ENCODE measurements around the gene EML6. TPM values are rescaled to one million over a fixed set of nuclear protein-coding genes. Genes with fewer than 3 reads are reported as not detected.

Gene EML6
- total RNA-seq, 4 donors from 2014 or later: 0.62 to 1.5 (median 1.1) TPM

GRCh38 chr2:55010915-55011314, 287.5 kb downstream of the EML6 start:
- ATAC-seq: no peak
- no peaks in the 10 kb centered on the region for H3K36me3 ChIP-seq
- no peak for TF ChIP-seq CTCF (IDR thresholded peaks at IDR 0.05)
- no peak overlapping the region for H3K4me3 ChIP-seq
- peak overlapping the region in 2 of 4 donors; percentile 16 to 51 for H3K27ac ChIP-seq
- no peaks in the 10 kb centered on the region for H3K9me3 ChIP-seq
- H3K4me1 ChIP-seq: peaks cover 27 to 99% (median 31%) of the 10 kb centered on the region in 3 donors
- H3K27me3 ChIP-seq: no peaks in the 10 kb centered on the region
- WGBS, 2 donors (ENCODE audit: low coverage in 1 of 2): 89 to 100% methylated on average over 1 to 2 of the region's 2 CpGs

GRCh38 chr2:55011831-55012671, 288.6 kb downstream of the EML6 start:
- Histone ChIP-seq H3K4me3 (no peak overlapping the region), H3K36me3 (no peaks in the 10 kb centered on the region), H3K9me3 (no peaks in the 10 kb centered on the region), H3K4me1 (peaks cover 27 to 97% (median 31%) of the 10 kb centered on the region in 3 donors), H3K27ac (peak overlapping the region; percentile 0 to 51 (median 34)), H3K27me3 (no peaks in the 10 kb centered on the region)
- TF ChIP-seq POLR2AphosphoS5 (IDR thresholded peaks at IDR 0.05): no peak
- no peak for TF ChIP-seq CTCF (IDR thresholded peaks at IDR 0.05)
- no peak for TF ChIP-seq EP300 (IDR thresholded peaks at IDR 0.05)
- TF ChIP-seq POLR2A (IDR thresholded peaks at IDR 0.05): no peak
- no peak for ATAC-seq
- 21 to 23% methylated on average over 6 of the region's 6 CpGs for WGBS, 2 donors (ENCODE audit: low coverage in 1 of 2)

- peak overlapping the region in 1 of 4 donors; percentile 51 for H3K27ac ChIP-seq
- H3K4me1 ChIP-seq: peaks cover 20 to 94% (median 31%) of the 10 kb centered on the region in 3 donors
- no peak overlapping the region for H3K4me3 ChIP-seq
- H3K9me3 ChIP-seq: no peaks in the 10 kb centered on the region
- no peaks in the 10 kb centered on the region for H3K36me3 ChIP-seq
- WGBS, 2 donors (ENCODE audit: low coverage in 1 of 2): 30 to 40% methylated on average over 2 of the region's 2 CpGs
- no peak for ATAC-seq
- no peak for TF ChIP-seq EP300 (IDR thresholded peaks at IDR 0.05)
- TF ChIP-seq POLR2AphosphoS5 (IDR thresholded peaks at IDR 0.05): no peak
- no peak for TF ChIP-seq POLR2A (IDR thresholded peaks at IDR 0.05)
- H3K27me3 ChIP-seq: no peaks in the 10 kb centered on the region
These were observed 289.4 kb downstream of the EML6 start for GRCh38 chr2:55012672-55013484.

GRCh38 chr2:55013936-55014335, 290.5 kb downstream of the EML6 start:
- WGBS, 2 donors (ENCODE audit: low coverage in 1 of 2): 17 to 33% methylated on average over 1 of the region's 1 CpG
- H3K4me1 ChIP-seq: peaks cover 20 to 92% (median 27%) of the 10 kb centered on the region in 3 donors
- no peak overlapping the region for H3K27ac ChIP-seq
- TF ChIP-seq EP300 (IDR thresholded peaks at IDR 0.05): no peak
- TF ChIP-seq POLR2A (IDR thresholded peaks at IDR 0.05): no peak
- peak in 1 of 4 experiments; percentile 16 for TF ChIP-seq CTCF (IDR thresholded peaks at IDR 0.05)
- TF ChIP-seq POLR2AphosphoS5 (IDR thresholded peaks at IDR 0.05): no peak
- no peaks in the 10 kb centered on the region for H3K36me3 ChIP-seq
- no peak for ATAC-seq
- H3K9me3 ChIP-seq: no peaks in the 10 kb centered on the region
- no peaks in the 10 kb centered on the region for H3K27me3 ChIP-seq
- no peak overlapping the region for H3K4me3 ChIP-seq

Measured in gastroesophageal sphincter (tissue), 4 donors.